Embryonic facial prominence (tissue), 1 donor: ENCODE measurements around the gene CFAP61.

Experiments
- DNase-seq: peaks from one replicate; pipeline ENCODE4 v3.0.0-alpha.2; 2016; ENCODE audit errors: extremely low spot score

The CFAP61 gene

GRCh38 chr20:20036756-20037155, 15.6 kb upstream of the CFAP61 start:
- no peak for DNase-seq

- DNase-seq: no peak
These were observed 14.4 kb upstream of the CFAP61 start for GRCh38 chr20:20037960-20038359.

GRCh38 chr20:20038586-20038985, 13.7 kb upstream of the CFAP61 start:
- DNase-seq: no peak

GRCh38 chr20:20039752-20040387, 12.5 kb upstream of the CFAP61 start:
- no peak for DNase-seq

- DNase-seq: no peak
These were observed 612 bp upstream of the CFAP61 start for GRCh38 chr20:20051767-20052073.

- no peak for DNase-seq
These were observed 8.1 kb downstream of the CFAP61 start for GRCh38 chr20:20060234-20060998.

GRCh38 chr20:20063941-20064702, 11.8 kb downstream of the CFAP61 start:
- DNase-seq: no peak

- DNase-seq: no peak
These were observed 13.0 kb downstream of the CFAP61 start for GRCh38 chr20:20065361-20065760.

- DNase-seq: no peak
These were observed 18.8 kb downstream of the CFAP61 start for GRCh38 chr20:20070871-20071726.

GRCh38 chr20:20073801-20074371, 21.6 kb downstream of the CFAP61 start:
- no peak for DNase-seq

- no peak for DNase-seq
These were observed 22.7 kb downstream of the CFAP61 start for GRCh38 chr20:20075032-20075431.

- DNase-seq: no peak
These were observed 24.1 kb downstream of the CFAP61 start for GRCh38 chr20:20076297-20077065.

- no peak for DNase-seq
These were observed 25.7 kb downstream of the CFAP61 start for GRCh38 chr20:20078041-20078440.

- no peak for DNase-seq
These were observed 26.9 kb downstream of the CFAP61 start for GRCh38 chr20:20079102-20079784.

GRCh38 chr20:20083807-20084206, 31.5 kb downstream of the CFAP61 start:
- peak; percentile 60 for DNase-seq

GRCh38 chr20:20084296-20084752, 32.0 kb downstream of the CFAP61 start:
- no peak for DNase-seq

- no peak for DNase-seq
These were observed 32.7 kb downstream of the CFAP61 start for GRCh38 chr20:20085071-20085470.

GRCh38 chr20:20085812-20086211, 33.5 kb downstream of the CFAP61 start:
- no peak for DNase-seq

- no peak for DNase-seq
These were observed 36.7 kb downstream of the CFAP61 start for GRCh38 chr20:20089018-20089417.

- DNase-seq: no peak
These were observed 37.6 kb downstream of the CFAP61 start for GRCh38 chr20:20089939-20090338.
